BE2C (cell line): ENCODE measurements around the gene ZNRD2.

ENCODE experiments used
- DNase-seq: peaks from one replicate; pipeline ENCODE4 v3.0.0-alpha.2; 2020
- H3K27me3 ChIP-seq: fragments of 250-450 bp; sonication (Bioruptor Pico); 2 replicates; pipeline ENCODE4 v1.5.1; 2020; ENCODE audit warnings: mild to moderate bottlenecking
- H3K36me3 ChIP-seq: fragments of 250-450 bp; sonication (Bioruptor Pico); 2 replicates; pipeline ENCODE4 v1.5.1; 2020; ENCODE audit warnings: mild to moderate bottlenecking
- H3K4me1 ChIP-seq: fragments of 250-450 bp; sonication (Bioruptor Pico); 2 replicates; pipeline ENCODE4 v1.5.1; 2020
- H3K4me3 ChIP-seq: 2 replicates; pipeline ENCODE4 v1.5.1; 2011; ENCODE audit warnings: low read depth, low read length
- H3K9me3 ChIP-seq: fragments of 250-450 bp; sonication (Bioruptor Pico); 2 replicates; pipeline ENCODE4 v1.5.1; 2020
- CTCF ChIP-seq: IDR thresholded peaks from 2 replicates; pipeline ENCODE4 v1.5.1; 2012; ENCODE audit warnings: mild to moderate bottlenecking, low read depth, low read length

The ZNRD2 gene

GRCh38 chr11:65619281-65619928, 49.1 kb downstream of the ZNRD2 start:
- H3K27me3 ChIP-seq = no peaks in the 10 kb centered on the region
- no peaks in the 10 kb centered on the region for H3K4me1 ChIP-seq
- TF ChIP-seq CTCF = no peak
- H3K4me3 ChIP-seq = no peak overlapping the region
- no peak for DNase-seq
- no peaks in the 10 kb centered on the region for H3K9me3 ChIP-seq
- no peaks in the 10 kb centered on the region; the same call in 1 of the 2 replicates for H3K36me3 ChIP-seq

DNA sequence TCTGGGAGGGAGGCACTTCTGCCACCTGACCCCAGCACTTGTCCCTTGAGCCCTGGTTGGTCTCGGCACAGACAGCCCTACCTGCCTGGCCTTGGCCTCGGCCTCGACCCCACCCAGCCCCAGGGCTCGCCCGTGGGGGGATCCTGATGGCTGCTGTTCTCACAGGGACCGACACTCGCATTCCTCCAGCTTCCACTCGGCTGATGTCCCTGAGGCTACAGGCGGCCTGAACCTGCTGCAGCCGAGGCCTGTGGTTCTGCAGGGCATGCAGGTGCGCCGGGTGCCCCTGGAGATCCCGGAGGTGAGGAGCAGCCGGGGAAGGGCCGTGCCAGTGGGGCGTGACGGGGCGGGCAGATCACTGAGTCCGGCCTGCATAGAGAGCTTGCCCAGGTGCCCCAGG, 50.4 kb downstream of the ZNRD2 start:
- no peak for DNase-seq
- Histone ChIP-seq H3K27me3 (no peaks in the 10 kb centered on the region), H3K9me3 (no peaks in the 10 kb centered on the region), H3K4me1 (no peaks in the 10 kb centered on the region), H3K36me3 (no peaks in the 10 kb centered on the region; the same call in 1 of the 2 replicates), H3K4me3 (no peak overlapping the region)
- no peak for TF ChIP-seq CTCF

DNA sequence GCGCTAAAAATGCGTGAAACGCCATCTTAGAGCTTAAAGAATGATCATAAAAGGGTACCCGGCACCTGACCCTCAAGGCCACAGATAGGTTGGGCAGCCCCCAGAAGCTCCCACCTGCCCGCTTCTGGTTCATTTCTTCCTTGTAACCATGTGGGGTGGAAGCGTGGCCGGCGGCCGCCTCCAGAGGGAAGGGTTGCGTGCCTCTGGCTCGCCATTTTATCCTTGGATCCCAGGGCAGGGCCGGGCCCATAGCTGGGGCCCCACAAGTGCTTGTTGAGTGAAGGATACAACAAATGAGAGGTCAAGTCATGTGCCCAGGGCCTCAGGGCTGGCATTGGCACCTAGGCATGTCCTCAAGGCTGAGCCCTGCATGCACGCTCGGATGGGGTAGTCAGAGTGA, 51.2 kb downstream of the ZNRD2 start:
- Histone ChIP-seq H3K9me3 (no peaks in the 10 kb centered on the region), H3K36me3 (no peaks in the 10 kb centered on the region; the same call in none of the 2 replicates), H3K4me1 (no peaks in the 10 kb centered on the region), H3K27me3 (no peaks in the 10 kb centered on the region), H3K4me3 (no peak overlapping the region)
- no peak for DNase-seq
- TF ChIP-seq CTCF = no peak
